H1 (cell line): Measurements from ENCODE around the gene MAPK8.

Source experiments
- ATF3 ChIP-seq: IDR thresholded peaks from 2 replicates; pipeline ENCODE4 v1.6.1; 2011; ENCODE audit warnings: low read depth, mild to moderate bottlenecking, low read length; ENCODE audit not compliant: insufficient read depth
- CBX5 ChIP-seq: fragments of 300-800, 300-1000 bp; sonication (generic); IDR thresholded peaks from 2 replicates; pipeline ENCODE4 v1.7.1; 2016; ENCODE audit warnings: antibody characterized with exemption, low read length, low read depth
- CREB1 ChIP-seq: IDR thresholded peaks from 2 replicates; pipeline ENCODE4 v1.6.1; 2012; ENCODE audit warnings: inconsistent platforms
- CTCF ChIP-seq, 3 experiments: IDR thresholded peaks; 1 replicate in 2 of 3; 2 replicates in 1 of 3; pipeline versions ENCODE4 v1.5.1 to v1.6.1; 2011; ENCODE audit warnings: low read length in 3 of 3, mild to moderate bottlenecking in 3 of 3, inconsistent platforms in 2 of 3, low read depth in 1 of 3, moderate library complexity in 1 of 3; ENCODE audit not compliant: insufficient read depth in 1 of 3; ENCODE audit errors: control extremely low read depth in 1 of 3
- EP300 ChIP-seq, 2 experiments: IDR thresholded peaks; 1 replicate in 1 of 2; 2 replicates in 1 of 2; pipeline ENCODE4 v1.6.1; 2011 to 2012; ENCODE audit warnings: low read depth in 2 of 2, low read length in 2 of 2, mild to moderate bottlenecking in 2 of 2, borderline replicate concordance in 1 of 2, inconsistent platforms in 1 of 2, moderate library complexity in 1 of 2
- EZH2 ChIP-seq: fragments of 200-600 bp; sonication (generic); IDR thresholded peaks from 2 replicates; pipeline ENCODE4 v1.7.1; 2012; ENCODE audit warnings: low read depth, mild to moderate bottlenecking, moderate library complexity, low read length, inconsistent platforms; ENCODE audit not compliant: severe bottlenecking
- FOSL1 ChIP-seq: IDR thresholded peaks from 2 replicates; pipeline ENCODE4 v1.6.1; 2011; ENCODE audit warnings: mild to moderate bottlenecking, low read depth, low read length, moderate library complexity; ENCODE audit not compliant: insufficient read depth
- JUND ChIP-seq: IDR thresholded peaks from 2 replicates; pipeline ENCODE4 v1.6.1; 2011; ENCODE audit warnings: mild to moderate bottlenecking, improper control_type of control experiment, low read length
- KDM1A ChIP-seq: fragments of 200-600, 300-600 bp; sonication (generic); IDR thresholded peaks from 2 replicates; pipeline ENCODE4 v1.7.1; 2016; ENCODE audit warnings: mild to moderate bottlenecking, low read length, borderline replicate concordance
- PHF8 ChIP-seq: fragments of 200-600 bp; sonication (generic); conservative IDR thresholded peaks from 2 replicates; pipeline ENCODE4 v1.7.1; 2012; ENCODE audit warnings: low read depth, mild to moderate bottlenecking, inconsistent platforms, low read length, moderate library complexity
- POLR2AphosphoS5 ChIP-seq: IDR thresholded peaks from 2 replicates; pipeline ENCODE4 v1.6.1; 2011; ENCODE audit warnings: low read depth, low read length
- SIRT6 ChIP-seq: IDR thresholded peaks from one replicate; pipeline ENCODE4 v1.7.1; 2012; ENCODE audit warnings: low read length, inconsistent platforms
- YY1 ChIP-seq: IDR thresholded peaks from 2 replicates; pipeline ENCODE4 v1.6.1; 2011; ENCODE audit warnings: low read depth, mild to moderate bottlenecking, low read length
- ZNF274 ChIP-seq: IDR thresholded peaks from 2 replicates; pipeline ENCODE4 v1.7.0; 2012; ENCODE audit warnings: low read length, borderline replicate concordance; ENCODE audit errors: extremely low read depth

- no peak for TF ChIP-seq CTCF (IDR thresholded peaks at IDR 0.05; ENCODE audit: control extremely low read depth in 1 of 3, insufficient read depth in 1 of 3, low read depth in 1 of 3, low read length in 3 of 3)
- TF ChIP-seq FOSL1, result no peak
- TF ChIP-seq CREB1, result no peak
- no peak for TF ChIP-seq ZNF274
- no peak for TF ChIP-seq JUND
- TF ChIP-seq CBX5, result no peak
- TF ChIP-seq ATF3, result no peak
- TF ChIP-seq YY1, result no peak
- no peak for TF ChIP-seq SIRT6
- no peak for TF ChIP-seq PHF8
- no peak for TF ChIP-seq POLR2AphosphoS5
- no peak for TF ChIP-seq EP300 (IDR thresholded peaks at IDR 0.05; ENCODE audit: borderline replicate concordance in 1 of 2, low read depth in 2 of 2, low read length in 2 of 2)
- no peak for TF ChIP-seq EZH2
- no peak for TF ChIP-seq KDM1A
Observed at GRCh38 chr10:48273741-48274140, 32.7 kb upstream of the MAPK8 start.
